Esophagus mucosa (tissue), 1 donor: Measurements from ENCODE around the gene MTOR. TPM values are rescaled to one million over a fixed set of nuclear protein-coding genes. Genes with fewer than 3 reads are reported as not detected.

Experiments
- ATAC-seq: fragments of 200-7000 bp; cut with Tn5 transposase; one replicate; pipeline ENCODE4 v1.9.1; 2020
- total RNA-seq: library from RNA; stranded (reverse); gene quantifications from one replicate; pipeline ENCODE4 v1.2.4, GENCODE V29; 2023
- donor health status: DM: yes; HTN: yes; CAD: no.

MTOR gene
- total RNA-seq, 1 donor from 2014 or later = 24.0 TPM

DNA sequence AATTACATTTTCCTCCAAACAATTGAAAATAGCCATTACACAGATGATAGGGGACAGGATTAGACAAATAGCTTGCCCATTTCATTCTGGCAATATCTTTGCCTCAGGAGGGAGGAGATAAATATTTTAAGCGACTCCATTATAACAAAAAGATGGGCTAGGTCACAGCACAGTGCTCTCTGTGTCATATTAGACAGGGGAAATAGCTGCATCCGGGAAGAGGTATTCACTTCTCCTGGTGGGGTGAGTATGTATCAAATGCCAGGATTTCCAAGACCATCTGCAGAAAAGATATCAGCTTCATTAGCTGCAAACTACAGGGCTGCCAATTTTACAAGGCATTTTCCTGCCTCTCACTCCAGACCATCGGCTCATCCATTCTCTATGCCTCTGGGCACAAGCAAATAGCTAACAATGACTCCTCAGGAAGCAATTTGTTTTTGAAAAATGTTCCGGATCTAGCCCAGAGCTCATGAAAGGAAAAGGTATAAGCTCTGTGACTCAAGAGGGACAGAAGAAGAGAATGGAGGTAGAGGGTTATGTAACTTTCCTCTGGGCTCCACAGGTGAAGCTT lies 115.1 kb downstream of the MTOR start:
- ATAC-seq = peak; percentile 41

DNA sequence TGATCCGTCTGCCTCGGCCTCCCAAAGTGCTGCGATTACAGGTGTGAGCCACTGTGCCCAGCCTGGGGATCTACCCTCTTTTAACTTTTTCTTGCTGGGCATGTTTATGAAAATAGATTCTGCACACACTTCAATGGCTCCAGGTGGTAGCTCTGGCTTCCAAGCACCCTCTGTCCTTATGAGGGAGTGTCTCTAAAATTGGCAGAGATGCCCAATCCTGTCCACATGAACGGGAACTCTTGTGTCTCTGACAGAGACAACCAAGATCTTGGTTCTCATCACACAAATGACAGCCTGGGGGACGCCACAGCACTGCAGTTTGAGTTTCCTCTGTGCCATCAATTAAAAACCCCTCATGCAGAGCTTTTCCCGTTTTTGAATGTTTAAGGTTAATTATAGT lies 116.6 kb downstream of the MTOR start:
- no peak for ATAC-seq

DNA sequence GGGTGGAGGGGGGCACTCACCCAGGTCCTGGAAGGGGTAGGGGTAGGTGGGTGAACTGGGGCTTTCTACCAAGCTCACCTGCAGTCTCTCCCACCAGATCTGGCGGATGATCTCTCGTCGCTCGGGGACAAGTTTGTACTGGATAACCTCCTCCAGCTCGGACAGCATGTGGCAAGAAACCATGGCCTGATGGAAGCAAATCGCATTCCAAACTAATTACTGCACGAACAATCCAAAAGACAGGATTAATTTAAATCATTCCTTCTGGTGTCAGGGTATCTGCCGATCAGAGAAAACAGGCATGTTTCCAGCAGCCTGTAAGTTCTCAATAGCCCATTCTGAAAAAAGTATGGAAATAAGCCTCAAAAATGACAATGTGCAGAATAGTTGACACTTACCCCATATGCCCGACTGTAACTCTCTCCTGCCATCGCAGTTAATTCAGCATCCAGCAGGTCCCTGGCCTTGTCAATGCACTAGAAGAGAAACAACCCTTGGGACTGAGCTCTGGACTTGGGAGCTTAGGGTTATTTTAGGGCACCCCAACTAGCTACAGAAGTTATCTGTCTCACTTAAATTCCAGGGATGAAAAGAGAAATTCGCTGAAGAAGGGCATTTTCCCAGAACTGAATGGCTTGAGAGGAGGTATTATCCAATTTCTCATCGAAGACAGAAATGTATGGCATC lies 117.6 kb downstream of the MTOR start:
- no peak for ATAC-seq

DNA sequence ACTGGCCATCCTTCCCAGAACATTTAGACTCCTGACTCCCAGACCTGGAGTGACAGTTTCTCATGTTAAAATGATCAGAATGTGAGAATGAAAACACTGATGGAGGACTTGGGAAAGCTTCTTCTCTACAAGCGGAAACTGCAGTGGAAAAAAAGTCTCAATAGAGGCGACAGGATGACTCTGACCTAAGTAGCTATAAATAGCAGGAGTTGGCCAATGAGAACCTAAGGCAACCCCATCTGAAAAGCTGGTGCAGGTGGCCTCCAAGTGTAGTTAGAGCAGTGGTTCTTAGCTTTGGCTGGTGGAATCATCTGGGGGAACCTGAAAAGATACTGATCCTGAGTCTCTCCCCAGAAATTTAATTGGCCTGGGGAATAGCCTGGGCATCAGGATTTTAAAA lies 118.4 kb downstream of the MTOR start:
- no peak for ATAC-seq

DNA sequence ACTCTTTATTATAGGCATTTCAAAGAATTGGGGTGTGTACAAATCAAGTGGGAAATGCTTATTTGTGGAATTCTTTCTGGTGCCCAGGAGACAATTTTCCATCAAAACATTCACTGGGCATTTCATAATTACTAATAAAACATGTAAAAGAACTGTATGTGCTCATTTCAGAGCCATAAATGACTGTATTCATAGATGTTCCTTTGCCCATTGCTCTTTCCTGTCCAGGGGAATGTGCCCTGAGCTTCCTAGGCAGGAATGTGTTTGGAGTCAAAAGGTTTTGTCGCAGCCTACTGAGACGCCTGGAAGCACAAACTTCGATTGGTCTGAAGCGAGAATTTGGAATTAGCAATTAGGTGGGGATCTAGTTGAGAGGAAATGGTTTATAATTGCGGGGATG lies 119.0 kb downstream of the MTOR start:
- no peak for ATAC-seq

DNA sequence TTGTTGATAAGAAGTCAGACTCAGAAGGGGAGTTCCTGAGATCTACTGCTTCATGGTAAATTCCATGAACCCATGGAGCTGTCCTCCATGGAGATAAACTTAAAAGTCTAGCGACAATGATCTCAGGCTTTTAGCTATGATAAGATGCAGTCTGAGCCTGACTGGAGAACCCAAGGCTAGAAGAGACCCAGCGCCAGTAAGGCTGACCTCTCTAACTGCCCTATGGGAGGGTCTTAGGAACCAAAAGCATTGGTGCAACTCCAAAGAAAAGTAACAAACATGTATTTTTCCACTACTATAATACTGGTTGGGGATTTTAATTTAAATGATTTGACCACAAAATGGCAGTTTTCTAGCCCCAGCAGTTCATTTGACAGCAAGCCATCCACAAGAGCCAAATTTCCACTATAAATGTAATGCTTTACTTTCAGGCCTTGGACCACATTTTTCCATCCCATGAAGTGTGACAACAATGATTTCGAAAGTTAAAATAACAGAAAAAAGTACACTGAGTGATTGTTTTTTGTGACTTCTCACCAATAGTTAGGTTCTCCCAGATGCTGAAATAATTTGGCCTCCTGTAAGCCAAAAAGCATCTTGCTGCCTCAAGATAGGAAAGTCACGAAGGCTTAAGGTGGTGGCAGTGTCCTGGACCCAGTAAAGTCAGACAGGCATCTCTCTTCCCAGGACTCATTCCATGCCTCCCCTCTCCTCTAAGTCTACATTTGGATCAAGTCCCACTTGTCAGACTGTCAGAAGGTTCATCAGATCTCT lies 119.5 kb downstream of the MTOR start:
- ATAC-seq = no peak

DNA sequence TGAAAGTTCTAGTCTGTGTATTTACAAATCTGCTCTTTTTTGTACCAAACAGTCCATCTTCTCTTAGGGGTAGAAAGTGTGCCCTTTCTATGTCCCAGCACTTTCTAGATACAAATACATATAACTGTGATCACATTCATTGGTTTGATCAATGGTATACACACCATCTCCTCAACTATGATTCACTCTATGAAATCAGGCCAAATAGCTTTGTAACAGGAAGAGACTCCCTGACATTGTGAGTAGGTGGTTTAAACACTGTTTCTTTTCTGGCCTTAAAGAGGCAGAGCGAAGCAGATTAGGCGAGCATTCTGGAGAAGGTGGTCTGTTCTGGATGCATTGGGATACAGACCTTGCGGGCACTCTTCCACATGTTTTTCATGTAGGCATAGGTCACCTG lies 123.4 kb downstream of the MTOR start:
- peak; percentile 61 for ATAC-seq

DNA sequence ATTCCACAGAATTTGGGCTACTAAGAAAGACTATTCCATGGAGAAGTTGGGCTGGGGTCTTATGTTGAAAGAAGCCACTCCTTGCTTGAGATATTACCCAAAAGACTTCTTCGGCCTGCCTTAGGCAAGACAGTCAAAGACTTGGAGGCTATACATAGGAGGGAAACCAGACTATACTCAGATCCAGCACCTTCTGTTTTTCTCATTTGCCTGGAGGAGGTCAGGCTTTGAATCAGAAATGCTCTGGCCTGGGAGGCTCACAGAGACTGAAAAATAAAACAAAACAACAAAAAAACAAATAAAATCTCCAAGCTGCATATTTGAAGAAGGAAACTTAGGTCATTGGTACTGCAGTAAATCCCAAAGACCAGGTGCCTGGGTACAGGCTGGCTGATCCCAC lies 124.3 kb downstream of the MTOR start:
- ATAC-seq = no peak

DNA sequence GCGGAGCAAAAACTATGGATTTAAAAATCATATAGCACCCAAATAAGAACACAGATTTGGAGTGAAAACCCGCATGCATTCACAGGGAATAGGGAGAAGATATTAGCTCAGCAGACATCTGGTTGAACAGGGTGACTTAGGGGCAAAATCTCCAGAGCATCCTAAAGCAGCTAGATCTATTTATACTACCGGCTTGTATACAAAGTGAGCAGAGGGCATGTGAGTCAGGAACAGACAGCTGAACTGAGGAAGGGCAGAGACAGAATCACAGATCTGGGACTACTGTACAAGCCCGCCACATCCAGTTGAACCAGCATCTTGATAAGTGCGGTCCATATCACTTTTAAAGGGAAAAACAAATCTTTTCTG lies 127.5 kb downstream of the MTOR start:
- ATAC-seq = no peak

DNA sequence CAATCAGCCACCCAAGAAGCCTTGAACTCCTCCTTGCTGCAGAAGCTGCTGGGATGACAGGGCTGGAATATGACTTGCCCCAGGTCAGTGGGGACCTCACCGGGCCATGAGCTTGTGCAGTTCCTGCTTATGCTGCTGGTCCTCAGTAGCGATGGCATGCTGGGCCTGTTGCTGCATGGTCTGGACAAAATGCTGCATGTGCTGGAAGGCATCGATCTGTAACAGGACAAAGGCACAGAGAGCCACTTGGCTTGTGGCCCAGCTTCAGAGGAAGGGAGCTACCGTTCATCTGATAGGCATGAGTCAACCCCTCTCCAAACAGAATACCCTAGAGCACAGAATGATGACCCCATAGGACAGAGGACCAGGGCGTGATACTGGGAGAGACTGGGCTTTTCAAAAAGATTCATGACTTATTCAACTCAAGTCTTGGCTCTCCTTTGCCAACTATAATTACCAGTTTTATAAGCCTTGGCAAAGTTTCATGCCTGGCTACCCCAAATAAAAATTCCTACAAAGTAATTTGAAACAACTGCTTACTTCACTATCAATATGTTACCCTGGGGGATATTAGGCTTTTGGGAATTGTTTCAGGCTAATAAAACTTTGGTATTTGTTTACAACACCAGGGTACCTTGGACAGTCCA lies 128.0 kb downstream of the MTOR start:
- peak; percentile 61 for ATAC-seq

DNA sequence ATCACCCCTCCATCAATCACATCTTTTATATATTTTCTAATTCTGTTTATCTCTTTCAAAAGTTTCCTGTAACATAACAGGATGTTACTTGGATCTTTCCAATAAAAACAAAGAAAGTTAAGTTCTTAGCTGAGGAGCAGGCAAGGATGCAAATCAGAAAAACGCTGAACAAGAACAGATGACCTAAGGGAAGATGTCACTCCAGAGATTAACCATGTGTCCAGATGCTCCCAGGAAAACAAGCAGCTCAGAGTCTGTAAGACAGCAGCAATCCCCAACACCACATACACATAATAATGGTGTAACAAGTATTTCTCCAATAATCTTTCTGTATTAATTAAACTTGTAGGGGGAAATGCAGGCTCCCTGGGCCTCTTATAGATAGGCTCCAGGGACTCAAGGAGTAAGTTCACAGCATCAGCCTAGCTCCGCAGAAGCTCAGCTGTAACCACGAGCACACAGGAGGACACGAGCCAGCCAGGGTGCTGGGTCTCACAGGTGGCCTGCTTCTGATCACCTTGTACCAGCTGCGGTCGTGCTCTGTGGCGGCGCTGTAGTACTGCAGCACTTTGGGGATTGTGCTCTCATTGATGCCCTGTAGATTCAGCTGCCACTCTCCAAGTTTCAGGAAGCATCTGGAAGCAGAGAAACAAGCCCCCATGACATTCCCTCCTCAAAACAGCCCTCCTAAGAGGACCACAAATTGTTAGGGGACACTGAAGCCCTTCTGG lies 129.6 kb downstream of the MTOR start:
- ATAC-seq = no peak

DNA sequence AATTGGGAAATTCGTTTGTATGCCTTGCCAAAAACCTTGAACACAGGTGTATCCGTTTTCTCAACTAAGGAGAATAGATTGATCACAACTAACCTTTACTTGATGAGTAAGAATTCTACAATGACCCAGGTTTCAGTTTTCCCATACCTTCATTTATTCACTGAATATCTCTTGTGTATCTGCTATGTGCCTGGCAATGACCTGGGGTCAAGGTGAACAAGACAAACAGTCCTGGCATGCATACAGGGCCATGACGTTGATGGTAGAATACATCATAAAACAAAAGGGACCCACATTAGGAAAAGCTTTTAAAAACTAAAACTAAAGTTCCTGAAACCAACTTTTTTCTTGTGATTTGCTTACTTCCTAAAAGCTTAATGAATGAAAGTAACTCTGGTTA lies 130.5 kb downstream of the MTOR start:
- no peak for ATAC-seq

DNA sequence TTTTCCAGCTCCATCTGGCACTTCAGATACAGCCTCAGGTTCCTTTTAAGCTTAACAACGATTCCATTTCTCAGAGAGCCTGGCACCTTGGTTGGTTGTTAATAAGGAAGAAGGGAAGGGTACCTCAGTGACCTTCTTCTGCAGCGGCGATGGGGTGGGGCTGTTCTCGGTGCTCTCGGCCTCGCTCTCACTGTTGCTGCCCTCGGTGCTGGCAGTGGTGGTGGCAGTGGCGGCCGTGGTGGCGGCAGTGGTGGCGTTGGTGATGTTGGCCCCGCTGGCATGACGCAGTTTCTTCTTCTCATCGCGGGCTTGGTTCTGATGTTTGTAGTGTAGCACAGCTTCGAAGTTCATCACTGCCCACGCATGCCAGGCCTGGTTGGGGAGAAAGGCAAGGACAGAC lies 131.9 kb downstream of the MTOR start:
- no peak for ATAC-seq

DNA sequence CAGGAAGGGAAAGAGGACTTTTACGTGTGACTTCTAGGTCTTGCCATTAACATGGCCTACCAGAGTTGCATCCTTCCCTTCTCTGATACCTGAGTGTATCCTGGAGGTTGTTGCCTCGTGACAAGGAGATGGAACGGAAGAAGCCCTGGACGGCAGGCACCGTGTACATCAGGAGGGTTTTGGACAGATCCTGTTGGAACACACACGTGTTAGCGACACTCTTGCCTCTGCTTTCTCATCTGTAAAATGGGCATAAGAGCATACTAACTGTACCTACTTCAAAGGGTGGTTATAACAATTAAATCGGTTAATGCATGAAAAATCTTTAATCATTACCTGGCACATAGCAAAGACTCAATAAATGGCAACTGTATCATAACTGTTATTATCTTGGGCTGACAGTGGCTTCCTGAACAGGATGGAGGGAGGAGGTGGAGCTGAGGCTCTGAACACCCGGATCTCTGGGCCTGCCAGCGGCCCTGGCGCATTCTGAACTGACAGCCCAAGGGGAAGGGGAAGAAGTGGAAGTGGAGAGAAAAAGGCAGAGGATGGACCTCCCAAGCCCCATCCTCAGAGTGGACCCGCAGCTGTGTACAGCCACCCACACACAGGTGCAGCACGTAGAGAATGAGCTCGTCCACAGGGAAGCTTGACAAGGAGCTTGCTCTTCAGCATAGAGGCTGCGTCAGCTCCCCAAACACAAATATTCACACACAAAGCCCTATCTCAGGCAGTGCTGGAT lies 132.5 kb downstream of the MTOR start:
- ATAC-seq = no peak

DNA sequence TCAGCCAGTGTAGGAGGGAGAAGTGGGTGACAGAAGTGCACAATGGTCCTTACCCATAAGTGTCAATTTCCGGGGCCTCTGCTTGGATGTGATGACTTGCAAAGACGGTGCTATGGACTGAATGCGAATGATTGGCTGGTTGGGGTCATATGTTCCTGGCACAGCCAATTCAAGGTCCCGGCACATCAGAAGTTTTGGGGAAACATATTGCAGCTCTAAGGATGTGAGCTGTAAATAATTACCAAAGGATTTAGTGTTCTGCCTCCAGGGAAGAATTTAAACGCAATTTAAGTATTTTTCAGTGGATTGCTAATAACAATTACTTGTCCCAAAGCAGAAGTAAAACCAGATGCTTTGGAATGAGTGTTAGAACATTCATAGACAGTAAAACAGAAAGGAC lies 135.8 kb downstream of the MTOR start:
- no peak for ATAC-seq

DNA sequence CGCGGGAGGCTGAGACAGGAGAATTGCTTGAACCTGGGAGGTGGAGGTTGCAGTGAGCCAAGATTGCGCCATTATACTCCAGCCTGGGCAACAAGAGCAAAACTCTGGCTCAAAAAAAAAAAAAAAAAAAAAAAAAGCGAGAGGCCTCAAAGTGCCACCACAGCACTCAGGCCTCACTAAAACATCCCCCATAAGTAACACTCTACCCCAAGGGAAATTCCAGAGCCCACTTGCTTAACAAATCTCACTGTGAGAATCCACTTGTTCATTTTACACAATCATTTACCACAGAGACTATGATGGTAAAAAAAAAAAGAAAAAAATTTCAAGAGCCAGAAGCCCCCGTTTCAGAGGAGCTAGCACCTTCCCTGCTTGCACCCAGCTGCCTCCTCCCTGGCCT lies 136.4 kb downstream of the MTOR start:
- ATAC-seq = no peak

DNA sequence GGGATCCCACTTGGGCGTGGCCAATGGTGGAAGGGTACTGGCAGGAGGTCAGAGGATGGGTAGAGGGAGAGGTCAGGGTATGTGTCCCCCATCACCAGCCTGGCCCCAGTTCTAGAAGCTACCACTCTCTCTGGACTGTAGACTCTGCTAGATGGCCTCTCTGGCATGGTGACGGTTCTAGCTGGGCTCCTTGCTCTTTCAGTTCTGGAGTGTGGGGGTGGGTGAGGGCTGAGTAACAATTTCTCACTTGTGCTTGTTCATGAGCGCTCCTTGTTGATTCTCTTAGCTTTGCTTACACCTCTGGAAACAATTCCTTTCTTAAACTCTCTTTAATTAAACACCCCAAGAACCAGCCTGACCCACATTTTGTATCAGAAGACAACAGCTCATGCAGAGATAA lies 137.4 kb downstream of the MTOR start:
- no peak for ATAC-seq

DNA sequence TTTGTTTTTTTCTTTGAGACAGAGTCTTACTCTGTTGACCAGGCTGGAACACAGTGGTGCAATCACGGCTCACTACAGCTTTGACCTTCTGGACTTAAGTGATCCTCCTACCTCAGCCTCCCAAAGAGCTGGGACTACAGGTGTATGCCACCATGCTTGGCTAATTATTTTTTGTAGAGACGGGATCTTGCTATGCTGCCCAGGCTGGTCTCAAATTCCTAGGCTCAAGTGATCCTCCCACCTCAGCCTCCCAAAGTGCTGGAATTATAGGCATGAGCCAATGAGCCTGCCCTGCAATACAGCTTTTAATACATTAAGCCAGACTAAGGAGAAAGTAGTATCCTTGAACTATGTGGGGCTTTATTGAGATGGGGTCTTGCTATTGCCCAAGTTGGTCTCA lies 146.0 kb downstream of the MTOR start:
- ATAC-seq = no peak

DNA sequence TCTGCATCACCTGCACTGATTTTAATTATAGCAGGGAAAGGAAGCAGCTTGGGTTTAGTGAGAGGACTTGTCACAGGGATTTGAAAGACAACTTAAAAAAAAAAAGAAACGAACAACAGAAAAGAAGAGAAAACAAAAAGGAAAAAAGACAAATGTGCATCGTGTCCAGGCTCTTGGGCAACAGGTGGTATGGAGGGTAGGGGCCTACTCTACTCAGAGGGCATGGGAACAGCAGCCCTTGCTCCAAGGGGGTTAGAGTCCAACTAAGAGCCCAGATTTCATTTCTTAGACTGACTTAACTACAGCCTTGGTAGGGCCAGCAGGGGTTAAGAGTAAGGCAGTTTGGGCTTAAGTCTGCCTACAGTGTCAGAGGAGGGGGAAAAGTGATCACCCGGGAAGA lies 147.4 kb downstream of the MTOR start:
- no peak for ATAC-seq

DNA sequence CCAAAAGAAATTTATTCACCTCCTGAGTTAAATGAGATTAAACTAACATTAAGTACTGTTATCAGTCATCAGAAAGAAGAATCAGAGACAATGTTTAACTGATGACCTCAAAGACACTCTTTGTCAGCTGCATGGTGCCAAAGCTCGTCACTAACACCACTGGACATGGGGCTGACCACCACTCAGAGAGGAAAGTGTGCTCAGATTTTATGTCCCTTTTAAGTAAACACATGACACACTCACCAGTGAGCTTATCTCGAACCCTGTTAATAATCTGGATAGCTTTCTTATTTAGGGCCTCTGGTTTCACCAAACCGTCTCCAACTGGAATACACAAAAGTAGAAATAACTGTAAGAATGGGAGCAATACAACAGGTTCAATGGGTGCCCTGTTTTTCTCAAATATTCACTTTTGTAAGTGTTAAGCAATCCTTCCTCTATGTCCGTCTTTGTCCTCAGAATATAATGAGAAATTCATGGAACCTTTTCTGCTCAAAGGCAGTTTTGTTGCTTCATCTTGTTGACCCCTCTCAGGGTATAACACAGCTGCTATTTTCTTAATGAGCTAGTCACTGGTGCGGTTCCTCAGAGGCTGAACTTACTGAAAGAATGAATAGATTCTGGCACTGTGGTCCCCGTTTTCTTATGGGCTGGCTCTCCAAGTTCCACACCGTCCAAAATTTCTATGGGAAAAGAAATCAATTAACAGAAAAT lies 153.1 kb downstream of the MTOR start:
- ATAC-seq = no peak

DNA sequence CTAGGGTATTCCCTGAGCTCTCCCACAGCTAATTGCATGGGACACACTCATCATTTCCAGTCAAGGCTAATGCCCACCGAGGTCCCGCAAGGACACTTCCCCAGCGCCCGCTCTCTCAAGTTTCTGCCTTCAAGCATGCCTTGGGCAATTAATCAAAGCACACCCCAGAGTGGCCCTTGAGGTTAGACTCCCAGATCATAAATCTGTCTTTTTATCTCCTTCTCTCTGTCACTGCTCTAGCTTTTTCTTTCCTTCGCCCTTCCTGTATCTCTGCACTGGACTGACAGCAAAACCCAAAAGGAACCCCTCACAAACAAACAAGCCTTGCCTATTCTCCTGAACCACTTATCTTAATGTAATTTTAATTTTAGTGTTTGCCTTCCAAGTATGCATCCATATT lies 154.8 kb downstream of the MTOR start:
- no peak for ATAC-seq

DNA sequence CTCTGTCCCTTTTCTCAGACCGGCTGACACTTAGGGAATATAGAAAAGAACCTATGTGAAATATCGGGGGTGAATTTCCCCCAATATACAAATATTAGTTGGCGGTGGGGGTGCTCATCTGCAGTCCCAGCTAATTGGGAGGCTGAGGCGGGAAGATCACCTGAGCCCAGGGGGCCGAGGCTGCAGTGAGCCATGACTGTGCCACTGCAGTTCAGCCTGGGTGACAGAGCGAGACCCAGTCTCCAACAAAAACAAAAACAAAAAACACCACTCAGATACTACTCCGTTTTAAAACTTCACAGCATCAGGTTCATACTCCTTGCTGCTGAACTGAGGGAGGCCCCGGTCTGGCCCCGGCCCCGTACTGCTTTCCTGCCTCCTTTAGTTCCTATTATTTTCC lies 156.8 kb downstream of the MTOR start:
- ATAC-seq = no peak
